Peyer's patch (tissue), 4 donors: ENCODE measurements around the gene RNF222. TPM values are rescaled to one million over a fixed set of nuclear protein-coding genes. Genes with fewer than 3 reads are reported as not detected.
A peak's percentile ranks its signal among the peaks of the same experiment; 100 is the strongest.

ENCODE experiments used
- DNase-seq, 3 donors: peaks; one replicate each; pipeline ENCODE4 v3.0.0-alpha.2; 2017 to 2019
- H3K27ac ChIP-seq, 4 donors: fragments of 200-600 bp; sonication (generic); one replicate each; pipeline ENCODE4 v1.5.1; 2016 to 2019
- H3K27me3 ChIP-seq, 2 donors: fragments of 200-600 bp; sonication (generic); one replicate each; pipeline ENCODE4 v1.5.1; 2019
- H3K36me3 ChIP-seq, 3 donors: fragments of 200-600 bp; sonication (generic); one replicate each; pipeline ENCODE4 v1.5.1; 2016 to 2019
- H3K4me1 ChIP-seq, 4 donors: fragments of 200-600 bp; sonication (generic); one replicate each; pipeline ENCODE4 v1.5.1; 2016 to 2019
- H3K4me3 ChIP-seq, 4 donors: fragments of 200-600 bp; sonication (generic); 1 replicate in 3 of 4; 2 replicates in 1 of 4; pipeline ENCODE4 v1.5.1; 2016 to 2019; ENCODE audit warnings: mild to moderate bottlenecking in 1 of 4
- H3K9me3 ChIP-seq, 4 donors: fragments of 200-600 bp; sonication (generic); one replicate each; pipeline ENCODE4 v1.5.1; 2016 to 2019; ENCODE audit warnings: mild to moderate bottlenecking in 1 of 4
- POLR2A ChIP-seq, 2 donors: fragments of 450-650 bp; IDR thresholded peaks; one replicate each; pipeline ENCODE4 v1.5.1; 2017; ENCODE audit warnings: antibody characterized with exemption in 2 of 2, mild to moderate bottlenecking in 2 of 2, moderate library complexity in 2 of 2
- total RNA-seq, 4 donors: library from RNA; depleted of rRNA; stranded (reverse); fragments of >200 nt; gene quantifications; one replicate each; pipeline ENCODE4 v1.1.0, GENCODE V29; 2016
- TF ChIP-seq, protein P1 (sequence below), 6 experiments: fragments of 450-650 bp in 4 of 6; fragments of 200-600 bp in 2 of 6; sonication (generic) in 1 of 6; IDR thresholded peaks; one replicate each; pipeline ENCODE4 v1.5.1; 2017 to 2019; ENCODE audit warnings: antibody characterized with exemption in 6 of 6, mild to moderate bottlenecking in 3 of 6, moderate library complexity in 1 of 6

Gene RNF222
- total RNA-seq, 4 donors from 2014 or later: not detected

GRCh38 chr17:8392274-8392673 lies 5.4 kb downstream of the RNF222 start:
- H3K4me3 ChIP-seq: no peak overlapping the region
- no peak overlapping the region for H3K27ac ChIP-seq
- DNase-seq: no peak
- no peaks in the 10 kb centered on the region for H3K4me1 ChIP-seq
- H3K9me3 ChIP-seq: no peaks in the 10 kb centered on the region
- no peaks in the 10 kb centered on the region for H3K36me3 ChIP-seq
- no peak for TF ChIP-seq POLR2A (IDR thresholded peaks at IDR 0.05)
- TF ChIP-seq, protein P1, sequence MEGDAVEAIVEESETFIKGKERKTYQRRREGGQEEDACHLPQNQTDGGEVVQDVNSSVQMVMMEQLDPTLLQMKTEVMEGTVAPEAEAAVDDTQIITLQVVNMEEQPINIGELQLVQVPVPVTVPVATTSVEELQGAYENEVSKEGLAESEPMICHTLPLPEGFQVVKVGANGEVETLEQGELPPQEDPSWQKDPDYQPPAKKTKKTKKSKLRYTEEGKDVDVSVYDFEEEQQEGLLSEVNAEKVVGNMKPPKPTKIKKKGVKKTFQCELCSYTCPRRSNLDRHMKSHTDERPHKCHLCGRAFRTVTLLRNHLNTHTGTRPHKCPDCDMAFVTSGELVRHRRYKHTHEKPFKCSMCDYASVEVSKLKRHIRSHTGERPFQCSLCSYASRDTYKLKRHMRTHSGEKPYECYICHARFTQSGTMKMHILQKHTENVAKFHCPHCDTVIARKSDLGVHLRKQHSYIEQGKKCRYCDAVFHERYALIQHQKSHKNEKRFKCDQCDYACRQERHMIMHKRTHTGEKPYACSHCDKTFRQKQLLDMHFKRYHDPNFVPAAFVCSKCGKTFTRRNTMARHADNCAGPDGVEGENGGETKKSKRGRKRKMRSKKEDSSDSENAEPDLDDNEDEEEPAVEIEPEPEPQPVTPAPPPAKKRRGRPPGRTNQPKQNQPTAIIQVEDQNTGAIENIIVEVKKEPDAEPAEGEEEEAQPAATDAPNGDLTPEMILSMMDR (IDR thresholded peaks at IDR 0.05): no peak
- H3K27me3 ChIP-seq: no peaks in the 10 kb centered on the region

DNA sequence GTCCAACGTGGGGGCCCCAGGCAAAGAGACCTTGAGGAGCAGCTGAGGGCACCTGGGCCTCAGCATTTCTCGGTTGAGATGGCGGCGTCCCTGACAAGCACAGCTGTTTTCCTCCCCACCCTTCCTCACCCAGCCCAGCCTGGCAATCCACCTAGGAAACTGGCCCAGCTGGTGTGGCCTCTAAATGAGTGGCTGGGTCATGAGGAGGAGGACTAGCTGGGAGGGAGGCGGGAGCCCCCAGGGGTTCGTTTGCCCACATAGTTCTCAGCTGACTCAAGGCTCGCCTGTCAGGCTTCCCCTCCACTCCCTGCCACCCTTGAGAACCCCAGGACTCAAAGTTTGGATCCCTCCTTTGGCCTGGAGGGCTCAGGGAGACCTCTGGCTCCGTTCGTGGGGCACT lies 5.9 kb downstream of the RNF222 start:
- Histone ChIP-seq H3K9me3 (no peaks in the 10 kb centered on the region), H3K4me1 (no peaks in the 10 kb centered on the region), H3K27ac (no peak overlapping the region), H3K4me3 (no peak overlapping the region), H3K27me3 (no peaks in the 10 kb centered on the region), H3K36me3 (no peaks in the 10 kb centered on the region)
- TF ChIP-seq POLR2A (IDR thresholded peaks at IDR 0.05): no peak
- TF ChIP-seq, protein P1 (IDR thresholded peaks at IDR 0.05): no peak
- no peak for DNase-seq

GRCh38 chr17:8387914-8388651 lies 9.5 kb downstream of the RNF222 start:
- no peak for DNase-seq
- H3K27me3 ChIP-seq: no peaks in the 10 kb centered on the region
- no peak overlapping the region for H3K27ac ChIP-seq
- no peaks in the 10 kb centered on the region for H3K36me3 ChIP-seq
- no peak overlapping the region for H3K4me3 ChIP-seq
- peaks cover 0 to 7% (median 0%) of the 10 kb centered on the region in 4 donors for H3K4me1 ChIP-seq
- TF ChIP-seq, protein P1 (IDR thresholded peaks at IDR 0.05): no peak
- no peak for TF ChIP-seq POLR2A (IDR thresholded peaks at IDR 0.05)
- H3K9me3 ChIP-seq: no peaks in the 10 kb centered on the region

DNA sequence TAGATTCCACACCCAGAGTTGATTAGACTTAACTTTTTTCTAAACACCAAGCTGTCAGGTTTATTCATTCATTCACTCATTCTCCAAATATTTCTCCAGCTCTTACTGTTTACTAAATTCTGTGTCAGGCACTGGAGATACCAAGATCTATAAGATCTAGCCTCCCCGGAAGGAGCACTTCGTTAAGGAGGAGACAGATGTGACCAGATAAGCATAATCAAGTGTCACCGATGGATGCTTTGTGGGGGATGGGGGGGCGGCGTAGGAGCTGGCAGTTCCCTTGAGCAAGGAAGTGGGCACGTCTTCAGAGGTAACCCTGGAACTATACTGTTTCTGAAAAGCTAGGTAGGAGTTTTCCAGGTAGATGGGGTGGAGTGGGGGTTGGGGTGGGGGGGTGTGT lies 10.8 kb downstream of the RNF222 start:
- Histone ChIP-seq H3K27me3 (no peaks in the 10 kb centered on the region), H3K4me3 (no peak overlapping the region), H3K4me1 (peaks cover 0 to 12% (median 3%) of the 10 kb centered on the region in 4 donors), H3K9me3 (no peaks in the 10 kb centered on the region), H3K27ac (no peak overlapping the region), H3K36me3 (no peaks in the 10 kb centered on the region)
- DNase-seq: no peak
- no peak for TF ChIP-seq POLR2A (IDR thresholded peaks at IDR 0.05)
- TF ChIP-seq, protein P1 (IDR thresholded peaks at IDR 0.05): no peak

GRCh38 chr17:8384801-8385378 lies 12.7 kb downstream of the RNF222 start:
- Histone ChIP-seq H3K36me3 (peaks cover 0 to 18% (median 0%) of the 10 kb centered on the region in 3 donors), H3K9me3 (no peaks in the 10 kb centered on the region), H3K27ac (peak overlapping the region in 1 of 4 donors; percentile 27), H3K27me3 (no peaks in the 10 kb centered on the region), H3K4me1 (peaks cover 0 to 31% (median 14%) of the 10 kb centered on the region in 4 donors), H3K4me3 (no peak overlapping the region)
- TF ChIP-seq, protein P1 (IDR thresholded peaks at IDR 0.05): no peak
- TF ChIP-seq POLR2A (IDR thresholded peaks at IDR 0.05): no peak
- no peak for DNase-seq
